Hepatocyte (in vitro differentiated cells): ENCODE data around the gene MRPS23. TPM values are rescaled to one million over a fixed set of nuclear protein-coding genes. Genes with fewer than 3 reads are reported as not detected.

Source experiments
- DNase-seq: peaks from one replicate; pipeline ENCODE4 v3.0.0-alpha.2; 2016; ENCODE audit warnings: low spot score
- H2AFZ ChIP-seq: fragments of 200-600 bp; sonication (generic); 2 replicates; pipeline ENCODE4 v1.6.0; 2016; ENCODE audit warnings: antibody characterized with exemption, mild to moderate bottlenecking
- H3K27ac ChIP-seq: fragments of 200-600 bp; sonication (generic); 2 replicates; pipeline ENCODE4 v1.5.1; 2016; ENCODE audit warnings: mild to moderate bottlenecking
- H3K27me3 ChIP-seq: fragments of 200-600 bp; sonication (generic); 2 replicates; pipeline ENCODE4 v1.6.1; 2016
- H3K36me3 ChIP-seq: fragments of 200-600 bp; sonication (generic); replicated peaks from 2 replicates; pipeline ENCODE4 v1.5.1; 2016; ENCODE audit warnings: low read depth; ENCODE audit not compliant: insufficient read depth
- H3K4me1 ChIP-seq: fragments of 200-600 bp; sonication (generic); 2 replicates; pipeline ENCODE4 v1.5.1; 2016; ENCODE audit warnings: mild to moderate bottlenecking, moderate library complexity; ENCODE audit not compliant: insufficient read depth
- H3K4me2 ChIP-seq: fragments of 200-600 bp; sonication (generic); 2 replicates; pipeline ENCODE4 v1.6.0; 2016
- H3K4me3 ChIP-seq: fragments of 200-600 bp; sonication (generic); 2 replicates; pipeline ENCODE4 v1.5.1; 2016; ENCODE audit warnings: mild to moderate bottlenecking
- H3K79me2 ChIP-seq: fragments of 200-600 bp; sonication (generic); 2 replicates; pipeline ENCODE4 v1.6.0; 2017; ENCODE audit warnings: mild to moderate bottlenecking
- H3K9me2 ChIP-seq: fragments of 200-600 bp; sonication (generic); replicated peaks from 2 replicates; pipeline ENCODE4 v1.6.0; 2017; ENCODE audit warnings: mild to moderate bottlenecking; ENCODE audit not compliant: insufficient read depth
- H3K9me3 ChIP-seq: fragments of 200-600 bp; sonication (generic); 2 replicates; pipeline ENCODE4 v1.5.1; 2016; ENCODE audit warnings: low read depth, mild to moderate bottlenecking
- H4K20me1 ChIP-seq: fragments of 200-600 bp; sonication (generic); 2 replicates; pipeline ENCODE4 v1.6.0; 2016; ENCODE audit warnings: mild to moderate bottlenecking; ENCODE audit not compliant: insufficient read depth, poor library complexity, severe bottlenecking
- EZH2 ChIP-seq: fragments of 200-600 bp; sonication (generic); IDR thresholded peaks from 2 replicates; pipeline ENCODE4 v1.6.1; 2016; ENCODE audit warnings: antibody characterized with exemption, mild to moderate bottlenecking, borderline replicate concordance
- EZH2phosphoT487 ChIP-seq: fragments of 200-600 bp; sonication (generic); IDR thresholded peaks from one replicate; pipeline ENCODE4 v1.6.1; 2018; ENCODE audit warnings: antibody characterized with exemption, mild to moderate bottlenecking, low read depth, moderate library complexity; ENCODE audit not compliant: unreplicated experiment, severe bottlenecking
- WGBS: methylation state at CpG from one replicate; pipeline ENCODE4 v1.1.6; 2016; ENCODE audit warnings: low lambda C conversion rate; ENCODE audit errors: missing lambda C conversion rate; 5-methylcytosine and 5-hydroxymethylcytosine counted together
- polyA plus RNA-seq: library from polyadenylated mRNA; unstranded; fragments of >200 nt; fragmentation: Nextera tagmentation; extraction: Ambion mirVana; gene quantifications from 2 replicates; pipeline ENCODE4 v1.2.1, GENCODE V29; 2016
- total RNA-seq: library from RNA; depleted of rRNA; stranded (reverse); fragments of >200 nt; gene quantifications from 2 replicates; pipeline ENCODE4 v1.2.3, GENCODE V29; 2014
- TF ChIP-seq, protein P1 (sequence below): fragments of 200-600 bp; sonication (generic); IDR thresholded peaks from 2 replicates; pipeline ENCODE4 v1.5.1; 2016; ENCODE audit warnings: antibody characterized with exemption, mild to moderate bottlenecking; ENCODE audit not compliant: poor library complexity

Gene MRPS23
- total and polyA plus RNA-seq, 2 experiments from 2014 or later: 21.9 to 44.2 TPM

DNA sequence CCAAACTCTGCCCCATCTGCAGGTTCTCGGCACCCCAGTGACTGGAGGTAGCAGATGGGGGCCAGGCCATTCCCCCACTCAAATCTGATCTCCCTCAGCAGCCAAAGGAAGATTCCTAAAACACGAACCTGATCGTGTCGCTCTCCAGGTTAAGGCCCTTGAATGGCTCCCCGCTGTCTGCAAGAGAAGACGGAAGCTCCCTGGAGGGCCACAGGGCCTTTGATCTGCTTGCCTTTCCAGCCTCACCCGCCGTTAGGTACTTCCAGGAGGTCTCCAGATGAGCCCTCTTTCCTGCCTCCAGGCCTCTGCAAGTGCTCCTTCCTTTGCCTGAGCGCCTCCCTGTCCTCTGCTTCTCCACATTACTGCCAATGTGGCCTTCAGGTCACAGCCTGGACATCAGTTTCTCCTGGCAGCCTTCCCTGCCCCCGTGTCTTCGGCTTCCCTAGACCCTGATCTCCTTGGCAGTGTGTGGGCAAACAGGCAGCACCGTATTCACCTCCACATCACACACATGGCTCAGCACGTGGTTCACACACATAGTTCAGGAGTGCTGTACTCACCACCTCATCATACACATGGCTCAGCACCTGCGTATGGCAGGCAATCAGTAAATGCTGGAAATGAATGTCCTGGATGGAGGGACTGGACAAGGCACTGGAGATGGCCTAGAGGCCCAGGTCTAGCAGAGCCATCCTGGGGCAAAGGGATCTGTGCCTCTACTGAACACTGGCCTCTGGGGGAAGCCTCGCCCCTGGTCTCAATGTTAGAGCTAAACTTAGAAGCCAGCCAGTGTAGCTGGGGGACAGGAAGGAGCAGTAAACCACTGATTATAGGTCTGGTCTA, 26.4 kb upstream of the MRPS23 start:
- H4K20me1 ChIP-seq: no peaks in the 10 kb centered on the region
- TF ChIP-seq EZH2 (no peak), EZH2phosphoT487 (no peak)
- TF ChIP-seq, protein P1, sequence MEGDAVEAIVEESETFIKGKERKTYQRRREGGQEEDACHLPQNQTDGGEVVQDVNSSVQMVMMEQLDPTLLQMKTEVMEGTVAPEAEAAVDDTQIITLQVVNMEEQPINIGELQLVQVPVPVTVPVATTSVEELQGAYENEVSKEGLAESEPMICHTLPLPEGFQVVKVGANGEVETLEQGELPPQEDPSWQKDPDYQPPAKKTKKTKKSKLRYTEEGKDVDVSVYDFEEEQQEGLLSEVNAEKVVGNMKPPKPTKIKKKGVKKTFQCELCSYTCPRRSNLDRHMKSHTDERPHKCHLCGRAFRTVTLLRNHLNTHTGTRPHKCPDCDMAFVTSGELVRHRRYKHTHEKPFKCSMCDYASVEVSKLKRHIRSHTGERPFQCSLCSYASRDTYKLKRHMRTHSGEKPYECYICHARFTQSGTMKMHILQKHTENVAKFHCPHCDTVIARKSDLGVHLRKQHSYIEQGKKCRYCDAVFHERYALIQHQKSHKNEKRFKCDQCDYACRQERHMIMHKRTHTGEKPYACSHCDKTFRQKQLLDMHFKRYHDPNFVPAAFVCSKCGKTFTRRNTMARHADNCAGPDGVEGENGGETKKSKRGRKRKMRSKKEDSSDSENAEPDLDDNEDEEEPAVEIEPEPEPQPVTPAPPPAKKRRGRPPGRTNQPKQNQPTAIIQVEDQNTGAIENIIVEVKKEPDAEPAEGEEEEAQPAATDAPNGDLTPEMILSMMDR: no peak
- no peak overlapping the region for H3K4me2 ChIP-seq
- no peak overlapping the region for H3K4me3 ChIP-seq
- H3K9me2 ChIP-seq: no peaks in the 10 kb centered on the region
- H2AFZ ChIP-seq: no peak overlapping the region
- no peaks in the 10 kb centered on the region for H3K36me3 ChIP-seq
- peaks cover 53% of the 10 kb centered on the region for H3K4me1 ChIP-seq
- no peaks in the 10 kb centered on the region for H3K79me2 ChIP-seq
- no peaks in the 10 kb centered on the region for H3K9me3 ChIP-seq
- DNase-seq: no peak
- no peaks in the 10 kb centered on the region for H3K27me3 ChIP-seq
- peak overlapping the region; percentile 77 for H3K27ac ChIP-seq
- 71% methylated on average over 15 of the region's 15 CpGs for WGBS

DNA sequence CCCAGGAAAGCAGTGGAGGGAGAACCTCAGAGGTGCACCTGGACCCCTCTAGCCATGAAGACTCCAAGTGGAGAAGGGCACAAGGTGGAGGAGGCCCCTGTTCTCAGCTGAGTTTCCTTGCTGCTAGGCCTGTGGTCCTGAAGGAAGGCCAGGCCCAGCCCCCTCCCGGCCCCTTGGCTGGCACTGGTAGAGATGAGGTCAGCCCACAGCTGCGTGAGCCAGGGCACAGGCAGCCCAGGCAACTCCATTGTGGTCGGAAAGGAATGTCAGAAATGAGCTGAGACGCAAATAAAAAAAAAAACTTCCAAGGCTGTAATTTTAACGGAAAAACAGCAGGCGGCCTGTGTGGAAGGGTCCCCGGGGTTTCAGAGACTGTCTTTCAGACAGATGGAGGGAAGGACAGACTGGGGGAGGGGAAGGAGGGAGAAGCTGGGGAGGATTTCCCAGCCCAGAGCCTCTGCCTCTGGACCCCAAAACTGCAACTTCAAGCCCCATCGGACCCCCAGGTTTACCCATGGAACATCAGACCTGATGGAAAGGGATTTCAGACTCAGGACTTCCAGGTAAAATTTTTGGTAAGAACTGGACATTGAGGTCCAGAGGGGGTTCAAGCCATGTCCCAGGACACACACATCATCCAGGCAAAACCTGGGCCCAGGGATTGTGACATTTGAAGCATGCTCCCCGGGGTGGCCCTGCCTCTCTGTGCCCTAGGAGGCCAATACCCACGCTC, 25.6 kb upstream of the MRPS23 start:
- Histone ChIP-seq H3K4me2 (peak overlapping the region; percentile 59), H3K79me2 (no peaks in the 10 kb centered on the region), H3K27ac (peak overlapping the region; percentile 94), H3K4me1 (peaks cover 45% of the 10 kb centered on the region), H2AFZ (no peak overlapping the region), H3K9me2 (no peaks in the 10 kb centered on the region), H3K27me3 (no peaks in the 10 kb centered on the region), H3K4me3 (no peak overlapping the region), H3K36me3 (no peaks in the 10 kb centered on the region), H4K20me1 (no peaks in the 10 kb centered on the region), H3K9me3 (no peaks in the 10 kb centered on the region)
- peak; percentile 93 for DNase-seq
- TF ChIP-seq, protein P1: peak; percentile 55
- TF ChIP-seq EZH2: no peak
- 37% methylated on average over 10 of the region's 10 CpGs for WGBS

DNA sequence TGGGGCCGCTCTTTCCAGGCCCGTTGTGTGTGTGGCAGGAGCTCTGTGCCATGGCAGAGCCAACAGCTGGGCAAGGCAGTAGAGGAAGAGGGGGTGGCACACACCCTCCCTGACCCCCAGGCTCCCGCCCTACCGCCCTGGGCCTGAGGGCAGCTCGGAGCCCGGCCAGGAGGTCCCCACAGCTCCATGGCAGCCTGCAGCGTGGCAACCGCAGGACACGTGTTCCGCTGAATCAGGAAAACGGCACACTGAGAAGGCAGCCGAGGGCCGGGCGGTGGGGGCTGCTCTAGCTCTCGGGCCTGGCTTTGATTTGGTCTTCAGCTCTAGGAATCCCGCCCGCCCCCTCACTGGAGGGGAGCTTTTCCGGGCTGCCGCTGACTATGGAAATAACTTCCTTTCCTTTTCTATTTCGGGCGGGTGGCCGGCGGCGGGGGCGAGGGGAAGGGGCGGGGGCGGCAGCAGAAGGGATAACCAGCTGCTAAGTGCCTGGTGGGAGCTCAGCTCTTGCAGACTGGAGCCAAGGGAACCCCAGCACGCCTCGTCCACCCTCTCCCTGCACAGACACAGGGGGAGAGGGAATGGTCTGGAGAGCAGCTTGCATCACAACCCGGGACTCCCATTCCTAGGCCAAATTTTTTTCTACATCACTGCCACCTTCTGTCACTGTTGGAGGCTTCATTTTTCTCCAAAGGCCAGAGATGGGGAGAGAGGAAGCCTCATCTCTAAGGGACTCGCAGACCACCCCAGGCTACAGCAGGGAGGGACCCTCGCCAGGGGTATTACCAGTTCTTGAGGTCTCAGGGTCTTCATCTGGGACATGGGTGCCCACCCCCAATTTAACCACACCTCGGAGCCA, 24.8 kb upstream of the MRPS23 start:
- DNase-seq: peak; percentile 91
- Histone ChIP-seq H3K79me2 (no peaks in the 10 kb centered on the region), H3K36me3 (no peaks in the 10 kb centered on the region), H3K4me3 (no peak overlapping the region), H3K27me3 (no peaks in the 10 kb centered on the region), H3K4me2 (peak overlapping the region; percentile 59), H3K27ac (peak overlapping the region; percentile 94), H2AFZ (no peak overlapping the region), H4K20me1 (no peaks in the 10 kb centered on the region), H3K4me1 (peaks cover 38% of the 10 kb centered on the region), H3K9me2 (no peaks in the 10 kb centered on the region), H3K9me3 (no peaks in the 10 kb centered on the region)
- TF ChIP-seq EZH2 (no peak), EZH2phosphoT487 (no peak)
- TF ChIP-seq, protein P1: no peak
- WGBS: 36% methylated on average over 25 of the region's 33 CpGs
